Tibial nerve (tissue), 4 donors: ENCODE data around the gene PRKAG2. TPM values are rescaled to one million over a fixed set of nuclear protein-coding genes. Genes with fewer than 3 reads are reported as not detected.

Source experiments
- DNase-seq, 2 donors: peaks; one replicate each; pipeline ENCODE4 v3.0.0-alpha.2; 2019; ENCODE audit warnings: low spot score in 2 of 2
- H3K27ac ChIP-seq, 4 donors: fragments of 200-600 bp; sonication (generic) in 3 of 4; one replicate each; pipeline ENCODE4 v1.5.1; 2017 to 2019; ENCODE audit warnings: mild to moderate bottlenecking in 1 of 4
- H3K27me3 ChIP-seq, 2 donors: fragments of 200-600 bp; sonication (generic) in 1 of 2; one replicate each; pipeline versions ENCODE4 v1.5.1 to v1.6.0; 2017 to 2019
- H3K36me3 ChIP-seq, 3 donors: fragments of 200-600 bp; sonication (generic); one replicate each; pipeline ENCODE4 v1.5.1; 2018 to 2019
- H3K4me1 ChIP-seq, 4 donors: fragments of 200-600 bp; sonication (generic) in 3 of 4; one replicate each; pipeline ENCODE4 v1.5.1; 2017 to 2019
- H3K4me3 ChIP-seq, 4 donors: fragments of 200-600 bp; sonication (generic) in 3 of 4; one replicate each; pipeline ENCODE4 v1.5.1; 2017 to 2019; ENCODE audit warnings: mild to moderate bottlenecking in 1 of 4, moderate library complexity in 1 of 4
- H3K9me3 ChIP-seq, 4 donors: fragments of 200-600 bp; sonication (generic) in 3 of 4; one replicate each; pipeline ENCODE4 v1.5.1; 2017 to 2019
- CTCF ChIP-seq, 5 experiments: fragments of 200-600 bp in 3 of 5; fragments of 450-650 bp in 2 of 5; sonication (generic) in 3 of 5; IDR thresholded peaks; one replicate each; pipeline ENCODE4 v1.5.1; 2016 to 2019; ENCODE audit warnings: antibody characterized with exemption in 5 of 5, mild to moderate bottlenecking in 3 of 5, moderate library complexity in 2 of 5
- EP300 ChIP-seq, 2 donors: sonication (generic); formaldehyde crosslinking; IDR thresholded peaks; one replicate each; pipeline ENCODE4 v1.6.1; 2017; ENCODE audit warnings: antibody characterized with exemption in 2 of 2, mild to moderate bottlenecking in 1 of 2
- POLR2A ChIP-seq, 2 donors: fragments of 450-650 bp; IDR thresholded peaks; one replicate each; pipeline ENCODE4 v1.6.1; 2017; ENCODE audit warnings: antibody characterized with exemption in 2 of 2, mild to moderate bottlenecking in 2 of 2, moderate library complexity in 2 of 2
- WGBS, 2 donors: methylation state at CpG; one replicate each; pipeline ENCODE4 v1.1.5; 2018; 5-methylcytosine and 5-hydroxymethylcytosine counted together
- total RNA-seq, 4 donors: library from RNA; depleted of rRNA; stranded (reverse); fragments of >200 nt; gene quantifications; one replicate each; pipeline ENCODE4 v1.1.0, GENCODE V29; 2016

PRKAG2 gene
- total RNA-seq, 4 donors from 2014 or later: 24.5 to 82.6 (median 38.3) TPM

GRCh38 chr7:151729521-151729921, 147.4 kb downstream of the PRKAG2 start:
- Histone ChIP-seq H3K9me3 (no peaks in the 10 kb centered on the region), H3K27me3 (no peaks in the 10 kb centered on the region), H3K27ac (no peak overlapping the region), H3K36me3 (no peaks in the 10 kb centered on the region), H3K4me3 (no peak overlapping the region), H3K4me1 (peaks cover 0 to 18% (median 10%) of the 10 kb centered on the region in 4 donors)
- DNase-seq: no peak
- no peak for TF ChIP-seq EP300 (IDR thresholded peaks at IDR 0.05)
- TF ChIP-seq POLR2A (IDR thresholded peaks at IDR 0.05): no peak
- TF ChIP-seq CTCF (IDR thresholded peaks at IDR 0.05): no peak
- WGBS, 2 donors: 92 to 94% methylated on average over 13 to 15 of the region's 15 CpGs

- Histone ChIP-seq H3K27ac (peak overlapping the region in 1 of 4 donors; percentile 29), H3K36me3 (no peaks in the 10 kb centered on the region)
- DNase-seq: no peak
These were observed 148.2 kb downstream of the PRKAG2 start for GRCh38 chr7:151728746-151729145.

GRCh38 chr7:151728286-151728660, 148.6 kb downstream of the PRKAG2 start:
- no peak for DNase-seq
- 81 to 83% methylated on average over 8 of the region's 8 CpGs for WGBS, 2 donors
- no peak for TF ChIP-seq CTCF (IDR thresholded peaks at IDR 0.05)
- TF ChIP-seq EP300 (IDR thresholded peaks at IDR 0.05): no peak
- TF ChIP-seq POLR2A (IDR thresholded peaks at IDR 0.05): no peak

More at GRCh38 chr7:151728746-151729145, 148.2 kb downstream of the PRKAG2 start:
- Histone ChIP-seq H3K9me3 (no peaks in the 10 kb centered on the region), H3K27me3 (no peaks in the 10 kb centered on the region), H3K4me3 (no peak overlapping the region), H3K4me1 (peaks cover 0 to 18% (median 10%) of the 10 kb centered on the region in 4 donors)
- 95 to 97% methylated on average over 14 of the region's 14 CpGs for WGBS, 2 donors
- TF ChIP-seq CTCF (IDR thresholded peaks at IDR 0.05) (no peak), EP300 (IDR thresholded peaks at IDR 0.05) (no peak), POLR2A (IDR thresholded peaks at IDR 0.05) (no peak)

GRCh38 chr7:151727579-151728285, 149.2 kb downstream of the PRKAG2 start:
- WGBS, 2 donors: 36 to 45% methylated on average over 12 to 18 of the region's 18 CpGs

More at GRCh38 chr7:151728286-151728660, 148.6 kb downstream of the PRKAG2 start:
- Histone ChIP-seq H3K4me3 (no peak overlapping the region), H3K36me3 (no peaks in the 10 kb centered on the region), H3K9me3 (no peaks in the 10 kb centered on the region), H3K27ac (peak overlapping the region in 3 of 4 donors; percentile 29 to 64 (median 50)), H3K4me1 (peaks cover 0 to 18% (median 10%) of the 10 kb centered on the region in 4 donors), H3K27me3 (no peaks in the 10 kb centered on the region)

More at GRCh38 chr7:151727579-151728285, 149.2 kb downstream of the PRKAG2 start:
- peak; percentile 77 to 83 for DNase-seq
- Histone ChIP-seq H3K27ac (peak overlapping the region in 3 of 4 donors; percentile 29 to 64 (median 50)), H3K36me3 (no peaks in the 10 kb centered on the region), H3K27me3 (no peaks in the 10 kb centered on the region), H3K9me3 (no peaks in the 10 kb centered on the region), H3K4me1 (peaks cover 0 to 18% (median 10%) of the 10 kb centered on the region in 4 donors), H3K4me3 (no peak overlapping the region)
- peak in 1 of 2 donors; percentile 66 for TF ChIP-seq EP300 (IDR thresholded peaks at IDR 0.05)
- TF ChIP-seq CTCF (IDR thresholded peaks at IDR 0.05): no peak
- no peak for TF ChIP-seq POLR2A (IDR thresholded peaks at IDR 0.05)
